Measurements from ENCODE around the gene DLG1. TPM values are rescaled to one million over a fixed set of nuclear protein-coding genes. Genes with fewer than 3 reads are reported as not detected.

DLG1 gene
- total RNA-seq, 4 donors from 2014 or later = 136 to 221 (median 172) TPM

DNA sequence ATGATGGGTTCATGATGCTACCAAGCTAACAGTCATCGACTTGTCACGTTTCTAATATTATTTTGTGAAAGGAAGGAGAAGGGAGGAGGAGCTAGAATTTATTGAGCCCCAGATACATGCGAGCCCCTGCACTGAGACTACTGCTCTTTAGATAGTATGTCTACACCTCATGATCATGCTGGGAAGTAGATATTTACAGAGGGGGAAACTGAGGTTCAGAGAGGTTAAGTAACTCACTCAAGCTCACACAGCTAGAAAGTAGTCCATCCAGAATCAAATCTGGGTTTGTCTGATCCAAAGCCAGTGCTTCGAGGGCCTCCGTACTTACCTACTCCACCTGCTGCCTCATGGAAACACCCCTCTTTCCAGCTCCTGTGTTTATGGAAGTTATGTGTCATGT is 38.8 kb upstream of the DLG1 start:
- H3K4me1 ChIP-seq = peaks cover 0 to 4% (median 0%) of the 10 kb centered on the region in 4 donors
- H3K4me3 ChIP-seq = no peak overlapping the region
- H3K27me3 ChIP-seq = no peaks in the 10 kb centered on the region
- H3K36me3 ChIP-seq = no peaks in the 10 kb centered on the region
- no peaks in the 10 kb centered on the region for H3K9me3 ChIP-seq
- no peak for DNase-seq
- TF ChIP-seq POLR2A (IDR thresholded peaks at IDR 0.05) = no peak
- no peak for TF ChIP-seq CTCF (IDR thresholded peaks at IDR 0.05)
- no peak overlapping the region for H3K27ac ChIP-seq

DNA sequence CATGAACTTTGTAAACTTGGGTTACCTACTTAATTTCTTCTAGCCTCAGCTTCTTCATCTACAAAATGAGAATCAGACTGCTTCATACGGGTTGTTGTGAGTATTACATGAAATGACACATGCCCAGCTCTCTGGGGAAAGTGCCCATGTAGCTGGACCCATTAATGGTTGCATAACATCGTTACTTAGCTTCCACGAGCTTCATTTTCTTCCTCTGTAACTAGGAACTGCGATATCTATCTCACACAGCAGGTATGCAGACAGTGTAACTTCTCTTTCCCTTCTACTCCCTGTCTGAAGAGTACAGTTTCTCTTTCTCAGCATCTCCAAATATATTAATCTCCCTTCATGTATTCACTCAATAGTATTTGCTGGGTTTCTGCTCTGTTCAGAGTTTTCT is 37.9 kb upstream of the DLG1 start:
- TF ChIP-seq CTCF (IDR thresholded peaks at IDR 0.05) = no peak
- TF ChIP-seq POLR2A (IDR thresholded peaks at IDR 0.05) = no peak
- Histone ChIP-seq H3K4me1 (peaks cover 0 to 4% (median 0%) of the 10 kb centered on the region in 4 donors), H3K9me3 (no peaks in the 10 kb centered on the region), H3K27ac (no peak overlapping the region), H3K4me3 (no peak overlapping the region), H3K27me3 (no peaks in the 10 kb centered on the region), H3K36me3 (no peaks in the 10 kb centered on the region)
- no peak for DNase-seq

- peak in 1 of 3 donors; percentile 39 for DNase-seq
- no peaks in the 10 kb centered on the region for H3K27me3 ChIP-seq
- peaks cover 0 to 4% (median 0%) of the 10 kb centered on the region in 4 donors for H3K4me1 ChIP-seq
- no peak for TF ChIP-seq CTCF (IDR thresholded peaks at IDR 0.05)
- TF ChIP-seq POLR2A (IDR thresholded peaks at IDR 0.05) = no peak
- H3K9me3 ChIP-seq = no peaks in the 10 kb centered on the region
- no peaks in the 10 kb centered on the region for H3K36me3 ChIP-seq
- H3K4me3 ChIP-seq = no peak overlapping the region
- no peak overlapping the region for H3K27ac ChIP-seq
Measured at GRCh38 chr3:197335428-197336132, 37.2 kb upstream of the DLG1 start.

DNA sequence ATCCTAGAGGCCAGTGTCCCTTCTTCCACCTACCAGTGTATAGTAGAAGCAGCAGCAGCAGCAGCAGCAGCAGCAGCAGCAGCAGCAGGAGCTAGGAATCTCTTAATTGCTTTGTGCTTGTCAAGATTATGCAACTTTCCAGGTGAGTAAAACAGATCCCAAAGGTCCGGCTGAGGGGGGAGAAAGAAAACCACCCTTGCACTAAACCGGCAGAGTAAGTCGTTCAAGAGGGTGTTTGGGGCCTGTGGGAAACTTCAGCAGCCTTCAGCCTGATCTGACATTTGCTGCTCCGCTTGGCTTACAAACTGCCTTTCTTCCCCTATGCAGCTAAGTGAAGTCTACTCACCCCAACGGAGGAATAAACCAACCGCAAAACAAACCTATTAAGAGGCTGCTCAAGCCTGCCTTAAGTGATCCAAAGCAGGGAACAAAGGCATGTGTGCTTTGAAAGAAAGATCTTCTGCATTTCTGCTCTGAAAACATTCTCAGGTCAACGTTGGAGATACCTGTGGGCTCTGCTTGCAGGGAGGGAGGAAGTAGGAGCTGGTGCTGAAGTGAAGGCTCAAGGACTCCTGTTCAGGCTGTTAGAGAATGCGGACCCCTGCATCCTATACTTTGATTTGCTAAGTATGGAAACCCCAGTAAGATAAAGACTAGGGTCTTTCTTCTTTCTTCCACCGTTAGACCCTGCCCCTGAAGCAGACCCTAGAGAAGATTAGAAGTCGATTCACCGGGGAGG is 35.7 kb upstream of the DLG1 start:
- peak in 1 of 3 donors; percentile 10 for DNase-seq

GRCh38 chr3:197331131-197331530 is 32.7 kb upstream of the DLG1 start:
- Histone ChIP-seq H3K27me3 (no peaks in the 10 kb centered on the region), H3K36me3 (no peaks in the 10 kb centered on the region), H3K4me1 (peaks cover 0 to 4% (median 0%) of the 10 kb centered on the region in 4 donors), H3K4me3 (no peak overlapping the region), H3K27ac (no peak overlapping the region), H3K9me3 (no peaks in the 10 kb centered on the region)
- DNase-seq = no peak
- TF ChIP-seq POLR2A (IDR thresholded peaks at IDR 0.05) (no peak), CTCF (IDR thresholded peaks at IDR 0.05) (peak in 3 of 6 experiments; percentile 19 to 31 (median 30))

More for the DNA sequence above, 35.7 kb upstream of the DLG1 start:
- Histone ChIP-seq H3K4me1 (peaks cover 0 to 4% (median 0%) of the 10 kb centered on the region in 4 donors), H3K27me3 (no peaks in the 10 kb centered on the region), H3K36me3 (no peaks in the 10 kb centered on the region), H3K27ac (no peak overlapping the region), H3K4me3 (no peak overlapping the region), H3K9me3 (no peaks in the 10 kb centered on the region)
- TF ChIP-seq CTCF (IDR thresholded peaks at IDR 0.05) = no peak
- no peak for TF ChIP-seq POLR2A (IDR thresholded peaks at IDR 0.05)
